Effector memory CD4-positive, alpha-beta T cell (primary cell): Measurements from ENCODE around the gene KIF1C.

ENCODE experiments used
- DNase-seq, 3 donors: peaks; one replicate each; pipeline ENCODE4 v3.0.0-alpha.2; 2020
- H3K27ac ChIP-seq: 2 replicates; pipeline ENCODE4 v1.7.0; 2013; ENCODE audit warnings: mild to moderate bottlenecking, low read length, moderate library complexity; ENCODE audit not compliant: insufficient read depth, poor library complexity, severe bottlenecking
- H3K27me3 ChIP-seq: replicated peaks from 2 replicates; pipeline ENCODE4 v1.7.0; 2013; ENCODE audit warnings: mild to moderate bottlenecking, low read length; ENCODE audit not compliant: insufficient read depth, control insufficient read depth, poor library complexity, severe bottlenecking
- H3K36me3 ChIP-seq: 2 replicates; pipeline ENCODE4 v1.7.0; 2013; ENCODE audit warnings: mild to moderate bottlenecking, low read length, moderate library complexity; ENCODE audit not compliant: control insufficient read depth, insufficient read depth
- H3K4me1 ChIP-seq: 2 replicates; pipeline ENCODE4 v1.7.0; 2013; ENCODE audit warnings: low read length, mild to moderate bottlenecking; ENCODE audit not compliant: control insufficient read depth, insufficient read depth, poor library complexity, severe bottlenecking
- H3K4me3 ChIP-seq: 2 replicates; pipeline ENCODE4 v1.7.0; 2013; ENCODE audit warnings: low read length, low read depth, mild to moderate bottlenecking; ENCODE audit not compliant: insufficient read depth, poor library complexity, severe bottlenecking
- H3K9me3 ChIP-seq: 2 replicates; pipeline ENCODE4 v1.7.0; 2013; ENCODE audit warnings: mild to moderate bottlenecking, low read length, moderate library complexity; ENCODE audit not compliant: control insufficient read depth
- total RNA-seq, 3 donors: gene quantifications; one replicate each; lab custom pipeline; 2026; lab: John Stamatoyannopoulos, UW

Gene KIF1C
- 38.5 to 45.1 (median 44.3) reads per million in 3 donors for total RNA-seq

GRCh38 chr17:4997302-4998026 lies at the start of gene KIF1C, which contains the start of gene INCA1:
Gene KIF1C, plus strand, starts transcription at chr17:4997950. Its CDS starts 2,297 bp downstream, at chr17:5000247.
Gene INCA1, minus strand, starts transcription at chr17:4997522. Its CDS starts 3,085 bp downstream, at chr17:4994437.
- H3K4me3 ChIP-seq, result peak within 1 kb of the TSS; percentile 80
- H3K36me3 ChIP-seq, result peaks cover 15% of the 10 kb centered on the region
- no peaks in the 10 kb centered on the region for H3K27me3 ChIP-seq
- no peaks in the 10 kb centered on the region for H3K9me3 ChIP-seq
- peak within 1 kb of the TSS; percentile 66 for H3K27ac ChIP-seq
- DNase-seq, result peak; percentile 80 to 85 (median 81)
- H3K4me1 ChIP-seq, result peaks cover 20% of the 10 kb centered on the region

DNA sequence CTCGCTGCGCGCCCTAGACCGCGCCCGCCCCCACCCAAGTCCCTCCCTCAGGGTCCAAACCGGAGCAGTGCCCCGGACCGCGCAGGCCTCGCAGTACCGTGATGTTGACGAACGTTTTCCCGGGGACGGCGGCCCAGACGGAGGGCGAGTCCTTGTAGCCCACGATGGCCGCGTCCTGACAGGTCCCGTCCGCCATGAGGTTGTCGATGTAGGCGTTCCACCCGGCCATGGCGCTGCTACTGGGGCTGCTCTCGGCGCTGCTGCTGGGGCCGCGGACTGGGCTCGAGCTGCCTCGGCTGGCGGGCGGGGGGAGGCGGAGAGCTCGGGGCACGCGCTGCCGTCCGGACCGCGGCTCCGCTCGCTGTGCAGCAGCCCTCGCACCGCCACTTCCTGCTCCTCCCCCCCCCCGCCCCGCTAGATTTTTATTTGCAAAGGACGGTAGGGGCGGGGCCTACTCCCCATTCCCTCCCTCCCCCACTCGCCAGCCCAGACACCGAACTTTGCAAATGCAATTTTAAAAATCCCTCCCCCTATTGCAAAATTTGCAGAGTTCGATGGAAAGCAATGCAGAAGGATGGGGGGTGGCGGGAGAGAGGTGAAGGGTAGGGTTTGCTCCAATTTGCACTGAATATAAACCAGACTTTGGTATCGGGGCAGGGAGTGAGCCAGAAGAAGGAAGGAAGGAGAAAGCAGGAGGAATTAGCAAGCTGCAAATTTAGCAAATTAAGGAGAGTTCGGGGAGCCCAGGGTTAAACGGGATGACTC lies 49.4 kb upstream of the KIF1C start, which contains the start of gene PFN1:
Gene PFN1 (minus strand): TSS at position 365 of the 765 bp plus-strand sequence. CDS start 136 bp downstream, at position 229.
- Histone ChIP-seq H3K36me3 (peaks cover 22% of the 10 kb centered on the region), H3K9me3 (no peaks in the 10 kb centered on the region), H3K4me3 (peak within 1 kb of the TSS; percentile 99), H3K27me3 (no peaks in the 10 kb centered on the region), H3K4me1 (peaks cover 54% of the 10 kb centered on the region), H3K27ac (peak within 1 kb of the TSS; percentile 94)
- DNase-seq, result peak; percentile 82 to 85 (median 82)

DNA sequence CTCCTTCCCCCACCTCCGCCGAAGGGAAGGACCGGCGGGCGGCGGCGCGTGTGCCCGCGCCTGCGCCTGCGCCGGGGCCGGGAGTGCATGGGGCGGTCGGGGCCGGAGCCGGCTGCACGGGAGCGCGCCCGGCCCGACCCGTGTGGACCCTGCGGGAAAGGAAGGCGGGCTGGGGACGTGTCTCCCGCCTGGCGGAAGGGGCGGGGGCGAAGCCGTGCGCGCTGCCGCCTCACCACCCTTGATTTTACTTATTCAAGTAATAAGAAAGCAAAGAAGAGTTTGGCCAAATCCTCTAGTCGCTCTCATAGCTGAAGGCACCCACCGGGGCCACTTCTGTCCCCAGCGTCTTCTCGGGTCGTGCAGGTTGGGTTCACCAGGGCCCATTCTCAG lies 48.8 kb upstream of the KIF1C start:
- Histone ChIP-seq H3K9me3 (no peaks in the 10 kb centered on the region), H3K27ac (peak overlapping the region; percentile 94), H3K27me3 (no peaks in the 10 kb centered on the region), H3K4me1 (peaks cover 48% of the 10 kb centered on the region), H3K4me3 (peak overlapping the region; percentile 99), H3K36me3 (peaks cover 20% of the 10 kb centered on the region)
- peak; percentile 54 to 63 (median 55) for DNase-seq

DNA sequence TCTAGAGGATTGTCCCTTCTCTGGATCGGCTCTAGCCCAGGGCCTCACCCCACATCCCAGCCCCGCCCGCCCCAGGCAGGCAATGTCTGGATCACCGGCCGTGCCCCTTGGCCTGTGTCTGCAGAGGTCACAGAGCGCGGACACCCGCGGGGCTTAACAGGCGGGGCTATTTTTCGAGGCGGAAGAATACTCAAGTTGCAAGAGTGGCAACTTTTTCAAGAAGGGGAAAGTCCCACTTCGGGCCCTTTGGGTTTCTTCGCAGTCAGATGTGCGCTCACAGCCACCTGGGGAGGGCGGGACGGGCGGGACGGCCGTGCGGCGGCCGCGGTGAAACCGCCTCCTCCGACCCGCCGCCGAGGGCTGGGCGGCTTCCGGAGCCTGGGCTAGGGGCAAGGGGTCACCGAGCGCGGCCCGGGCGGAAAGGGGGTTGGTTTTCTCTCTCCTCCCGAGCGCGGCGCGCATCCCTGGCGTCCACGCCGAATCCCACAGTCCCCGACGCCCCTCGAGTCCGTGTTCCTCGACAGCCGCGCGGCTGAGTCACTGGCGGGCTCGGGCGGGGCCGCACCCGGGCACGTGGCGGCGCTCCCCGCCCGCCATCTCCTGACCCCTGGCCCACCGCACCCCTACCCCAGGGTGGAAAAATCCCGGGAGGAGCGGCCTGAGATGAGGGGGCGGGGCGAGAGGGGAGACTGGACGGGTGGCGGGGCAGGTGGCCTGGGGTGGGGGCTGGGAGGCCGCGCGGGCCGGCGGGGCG lies 48.3 kb upstream of the KIF1C start:
- DNase-seq, result peak; percentile 65 to 72 (median 72)
- no peaks in the 10 kb centered on the region for H3K27me3 ChIP-seq
- peak overlapping the region; percentile 94 for H3K27ac ChIP-seq
- peaks cover 18% of the 10 kb centered on the region for H3K36me3 ChIP-seq
- H3K4me1 ChIP-seq, result peaks cover 43% of the 10 kb centered on the region
- no peaks in the 10 kb centered on the region for H3K9me3 ChIP-seq
- peak overlapping the region; percentile 99 for H3K4me3 ChIP-seq

- Histone ChIP-seq H3K4me3 (peak overlapping the region; percentile 11), H3K36me3 (peaks cover 12% of the 10 kb centered on the region), H3K27me3 (no peaks in the 10 kb centered on the region), H3K27ac (peak overlapping the region; percentile 94), H3K9me3 (no peaks in the 10 kb centered on the region), H3K4me1 (peaks cover 35% of the 10 kb centered on the region)
- DNase-seq, result no peak
Observed at GRCh38 chr17:4950075-4950745, 47.5 kb upstream of the KIF1C start.

- Histone ChIP-seq H3K36me3 (peaks cover 8% of the 10 kb centered on the region), H3K27me3 (no peaks in the 10 kb centered on the region), H3K9me3 (no peaks in the 10 kb centered on the region), H3K4me1 (peaks cover 30% of the 10 kb centered on the region), H3K4me3 (peak within 1 kb of the TSS; percentile 11), H3K27ac (peak within 1 kb of the TSS; percentile 94)
- DNase-seq, result no peak
Observed at GRCh38 chr17:4950746-4951204, 47.0 kb upstream of the KIF1C start, which contains the start of gene ENO3. Gene ENO3, plus strand, starts transcription at chr17:4951119. Its CDS starts 711 bp downstream, at chr17:4951830.

GRCh38 chr17:4951486-4951885 lies 46.3 kb upstream of the KIF1C start:
- no peak overlapping the region for H3K27ac ChIP-seq
- H3K9me3 ChIP-seq, result no peaks in the 10 kb centered on the region
- no peaks in the 10 kb centered on the region for H3K27me3 ChIP-seq
- H3K4me1 ChIP-seq, result peaks cover 23% of the 10 kb centered on the region
- H3K4me3 ChIP-seq, result no peak overlapping the region
- peaks cover 3% of the 10 kb centered on the region for H3K36me3 ChIP-seq
- no peak for DNase-seq

DNA sequence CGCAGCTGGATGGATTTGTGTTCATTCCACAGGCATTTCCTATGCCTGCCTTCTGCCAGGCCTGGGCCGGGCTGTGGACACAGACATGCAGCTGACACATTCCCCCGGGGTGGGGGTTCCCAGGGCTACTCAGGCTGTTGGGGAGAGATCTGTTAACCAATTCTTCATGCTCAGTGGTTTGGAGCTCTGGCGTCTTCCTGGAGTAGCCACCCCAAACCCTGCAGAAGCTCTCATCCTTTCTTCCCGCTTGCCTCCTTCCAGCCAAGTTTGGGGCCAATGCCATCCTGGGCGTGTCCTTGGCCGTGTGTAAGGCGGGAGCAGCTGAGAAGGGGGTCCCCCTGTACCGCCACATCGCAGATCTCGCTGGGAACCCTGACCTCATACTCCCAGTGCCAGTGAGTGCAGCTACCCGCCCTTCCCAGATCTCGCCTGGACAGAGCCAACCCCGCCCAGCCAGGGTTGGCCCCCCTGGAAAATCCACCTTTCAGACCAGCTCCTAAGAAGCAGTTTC lies 44.2 kb upstream of the KIF1C start:
- H3K27me3 ChIP-seq, result no peaks in the 10 kb centered on the region
- H3K36me3 ChIP-seq, result no peaks in the 10 kb centered on the region
- DNase-seq, result no peak
- no peak overlapping the region for H3K27ac ChIP-seq
- peaks cover 17% of the 10 kb centered on the region for H3K4me1 ChIP-seq
- no peaks in the 10 kb centered on the region for H3K9me3 ChIP-seq
- no peak overlapping the region for H3K4me3 ChIP-seq

DNA sequence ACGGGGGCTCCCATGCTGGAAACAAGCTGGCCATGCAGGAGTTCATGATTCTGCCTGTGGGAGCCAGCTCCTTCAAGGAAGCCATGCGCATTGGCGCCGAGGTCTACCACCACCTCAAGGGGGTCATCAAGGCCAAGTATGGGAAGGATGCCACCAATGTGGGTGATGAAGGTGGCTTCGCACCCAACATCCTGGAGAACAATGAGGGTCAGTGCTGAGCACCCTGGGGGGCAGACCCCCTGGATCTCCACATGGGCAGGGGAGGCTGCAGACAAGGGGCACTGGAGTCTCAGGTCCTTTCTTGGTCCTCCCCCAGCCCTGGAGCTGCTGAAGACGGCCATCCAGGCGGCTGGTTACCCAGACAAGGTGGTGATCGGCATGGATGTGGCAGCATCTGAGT lies 42.7 kb upstream of the KIF1C start:
- H3K4me1 ChIP-seq, result peaks cover 7% of the 10 kb centered on the region
- H3K4me3 ChIP-seq, result no peak overlapping the region
- H3K9me3 ChIP-seq, result no peaks in the 10 kb centered on the region
- no peaks in the 10 kb centered on the region for H3K27me3 ChIP-seq
- no peak overlapping the region for H3K27ac ChIP-seq
- no peak for DNase-seq
- peaks cover 9% of the 10 kb centered on the region for H3K36me3 ChIP-seq
